ENCODE data around the gene MRPL49. TPM values are rescaled to one million over a fixed set of nuclear protein-coding genes. Genes with fewer than 3 reads are reported as not detected.
A peak's percentile ranks its signal among the peaks of the same experiment; 100 is the strongest.

The MRPL49 gene
- 49.7 and 51.6 TPM in 2 replicates for total RNA-seq
- polyA plus RNA-seq: 76.8 and 90.4 TPM in 2 replicates
- 60.2 and 65.0 TPM in 2 replicates for polyA plus RNA-seq (2011; cell fraction: cytosol; rRNA removed)
- 26.6 and 29.5 TPM in 2 replicates for polyA plus RNA-seq (2011; cell fraction: nucleus; rRNA removed)
- 36.1 and 37.6 TPM in 2 replicates for polyA plus RNA-seq (2012)
- 36.1 and 40.1 TPM in 2 replicates for polyA minus RNA-seq
- polyA minus RNA-seq (2011; cell fraction: cytosol; rRNA and poly(A)+ RNA removed): 43.0 TPM
- polyA minus RNA-seq (2011; cell fraction: nucleus; rRNA and poly(A)+ RNA removed): 8.4 and 11.4 TPM in 2 replicates
- Bru-seq, nascent RNA: percentile 71 among the genes with signal in this experiment
- percentile 90 among the genes with signal in this experiment for BruChase-seq, experiment 1, labeled RNA remaining after a 6-hour chase
- BruChase-seq, experiment 2, labeled RNA remaining after a 2-hour chase: percentile 87 among the genes with signal in this experiment
- long read RNA-seq, transcript MRPL49-201 (4 exons, 2,019 nt): major isoform, 230 of 256 reads
- long read RNA-seq, partial matches to known transcripts: 15 of 256 reads
- long read RNA-seq, other reads (novel, unspliced or antisense): 3 of 256 reads

GRCh38 chr11:65121865-65122696, at the start of gene MRPL49, which contains the start of gene FAU:
Gene MRPL49 (plus strand): TSS chr11:65122321. CDS start chr11:65122347, 26 bp downstream.
Gene FAU (minus strand): TSS chr11:65122134. CDS start chr11:65121813, 321 bp downstream.
- TF ChIP-seq POLR2A (IDR thresholded peaks at IDR 0.05; ENCODE audit: low read depth, low read length) (peak; percentile 93), MYC (IDR thresholded peaks at IDR 0.05; ENCODE audit: low read depth, low read length) (peak; percentile 11), POLR2AphosphoS5 (IDR thresholded peaks at IDR 0.05; ENCODE audit: insufficient read depth, low read depth, low read length) (peak; percentile 91), CTCF (IDR thresholded peaks at IDR 0.05; ENCODE audit: extremely low read depth in 1 of 2, insufficient read depth in 1 of 2, low read depth in 1 of 2, low read length in 2 of 2) (no peak), MAX (IDR thresholded peaks at IDR 0.05; ENCODE audit: insufficient read depth, insufficient read length) (peak; percentile 55), FOS (IDR thresholded peaks at IDR 0.05; ENCODE audit: borderline replicate concordance, insufficient read depth, low read length) (no peak)
- Histone ChIP-seq H3K9me3 (replicated peaks; ENCODE audit: control insufficient read depth, insufficient read depth, low read length) (no peaks in the 10 kb centered on the region), H3K79me2 (ENCODE audit: control insufficient read depth, insufficient read depth, low read length) (peaks cover 33% of the 10 kb centered on the region), H3K27ac (ENCODE audit: insufficient read depth, low read depth, low read length) (peak within 1 kb of the TSS; percentile 74), H3K4me3 (replicated peaks in 1 of 3; ENCODE audit: insufficient read depth in 1 of 3, low read depth in 1 of 3, low read length in 3 of 3) (peak within 1 kb of the TSS; percentile 73 to 94 (median 82)), H3K4me2 (ENCODE audit: insufficient read depth, low read length) (peak within 1 kb of the TSS; percentile 83), H3K9ac (replicated peaks; ENCODE audit: extremely low read depth, insufficient read depth, low read length) (peak within 1 kb of the TSS; percentile 90), H2AFZ (ENCODE audit: low read depth, low read length) (peak within 1 kb of the TSS; percentile 85), H3K27me3 (ENCODE audit: control insufficient read depth in 2 of 2, insufficient read depth in 2 of 2, low read length in 2 of 2) (no peaks in the 10 kb centered on the region), H3K4me1 (ENCODE audit: control insufficient read depth, extremely low read depth, insufficient read depth, low read length) (peaks cover 11% of the 10 kb centered on the region), H4K20me1 (replicated peaks; ENCODE audit: control insufficient read depth, extremely low read depth, insufficient read depth, low read length) (no peaks in the 10 kb centered on the region), H3K9me1 (replicated peaks; ENCODE audit: control insufficient read depth, extremely low read depth, insufficient read depth, low read length) (no peaks in the 10 kb centered on the region), H3K36me3 (ENCODE audit: control insufficient read depth in 2 of 2, extremely low read depth in 1 of 2, insufficient read depth in 2 of 2, low read length in 2 of 2) (peaks cover 10 to 27% of the 10 kb centered on the region in 2 experiments)
- FAIRE-seq: peak; percentile 92
- ChIA-PET CTCF (interaction anchor here (0.9 to 3.4 kb wide), 4 partner anchors 11 to 59 kb away, joined by 3 to 45 read pairs (median 10); partner anchors contain the start of genes CAPN1, SYVN1 and TM7SF2), POLR2A (interaction anchor here (0.8 to 1.9 kb wide), 4 partner anchors 13 to 140 kb away, joined by 3 to 7 read pairs (median 6); partner anchors contain the start of gene POLA2)
- peak; percentile 98 for DNase-seq (ENCODE audit: low read depth, low spot score)
- BruUV-seq (replicated peaks): TSS peak; percentile 48
- dilution Hi-C loops (cut with MboI; ENCODE audit: extremely low pct_ligation_motif_present, low sequenced_read_pairs) (no loop called here), intact Hi-C loops (cut with micrococcal nuclease) (loop anchor here (1.0 kb wide), 1 partner anchor 13 kb away; no protein-coding TSS in a partner anchor)
